ENCODE data around the gene ILDR2.

Gene ILDR2

GRCh38 chr1:166920561-166921475, 54.5 kb downstream of the ILDR2 start:
- no peak for DNase-seq

- DNase-seq: no peak
Observed at GRCh38 chr1:166918956-166919316, 56.4 kb downstream of the ILDR2 start.

GRCh38 chr1:166918088-166918955, 57.0 kb downstream of the ILDR2 start:
- DNase-seq: no peak

GRCh38 chr1:166915941-166916340, 59.4 kb downstream of the ILDR2 start:
- no peak for DNase-seq

GRCh38 chr1:166915042-166915441, 60.3 kb downstream of the ILDR2 start:
- no peak for DNase-seq

- no peak for DNase-seq
Observed at GRCh38 chr1:166914111-166914510, 61.2 kb downstream of the ILDR2 start.

- no peak for DNase-seq
Observed at GRCh38 chr1:166911624-166912023, 63.7 kb downstream of the ILDR2 start.

GRCh38 chr1:166910396-166910994, 64.8 kb downstream of the ILDR2 start:
- DNase-seq: peak; percentile 69

- no peak for DNase-seq
Observed at GRCh38 chr1:166908942-166909341, 66.4 kb downstream of the ILDR2 start.

- DNase-seq: peak; percentile 64
Observed at GRCh38 chr1:166907763-166908162, 67.6 kb downstream of the ILDR2 start.

GRCh38 chr1:166907051-166907450, 68.3 kb downstream of the ILDR2 start:
- no peak for DNase-seq

- no peak for DNase-seq
Observed at GRCh38 chr1:166906647-166907046, 68.7 kb downstream of the ILDR2 start.

- peak; percentile 63 for DNase-seq
Observed at GRCh38 chr1:166905900-166906299, 69.4 kb downstream of the ILDR2 start.

- DNase-seq: peak; percentile 6
Observed at GRCh38 chr1:166905136-166905535, 70.2 kb downstream of the ILDR2 start.

GRCh38 chr1:166903232-166903631, 72.1 kb downstream of the ILDR2 start:
- no peak for DNase-seq

GRCh38 chr1:166902279-166902678, 73.1 kb downstream of the ILDR2 start:
- peak; percentile 99 for DNase-seq

- no peak for DNase-seq
Observed at GRCh38 chr1:166900987-166901386, 74.4 kb downstream of the ILDR2 start.

- no peak for DNase-seq
Observed at GRCh38 chr1:166899769-166900168, 75.6 kb downstream of the ILDR2 start.

GRCh38 chr1:166895766-166896165, 79.6 kb downstream of the ILDR2 start:
- DNase-seq: no peak

GRCh38 chr1:166889776-166890175, 85.6 kb downstream of the ILDR2 start:
- DNase-seq: no peak

- DNase-seq: peak; percentile 15
Observed at GRCh38 chr1:166888373-166889111, 86.8 kb downstream of the ILDR2 start.

- peak; percentile 80 for DNase-seq
Observed at GRCh38 chr1:166884971-166885370, 90.4 kb downstream of the ILDR2 start.
